MM.1S (cell line): ENCODE measurements around the gene MAP3K19.

Experiments used
- EZH2 ChIP-seq: fragments of 300-600 bp; sonication (generic); optimal IDR thresholded peaks from 2 replicates; pipeline ENCODE3; 2017; ENCODE audit warnings: low read depth, mild to moderate bottlenecking, antibody characterized with exemption, low read length, mixed read lengths
- EZH2phosphoT487 ChIP-seq: fragments of 300-600 bp; sonication (generic); IDR thresholded peaks from 2 replicates; pipeline ENCODE4 v1.6.1; 2018; ENCODE audit warnings: antibody characterized with exemption, low read length
- TF ChIP-seq, protein P1 (sequence below): fragments of 300-600 bp; sonication (generic); IDR thresholded peaks from 2 replicates; pipeline ENCODE4 v1.5.1; 2016; ENCODE audit warnings: antibody characterized with exemption, low read length, mixed read lengths

DNA sequence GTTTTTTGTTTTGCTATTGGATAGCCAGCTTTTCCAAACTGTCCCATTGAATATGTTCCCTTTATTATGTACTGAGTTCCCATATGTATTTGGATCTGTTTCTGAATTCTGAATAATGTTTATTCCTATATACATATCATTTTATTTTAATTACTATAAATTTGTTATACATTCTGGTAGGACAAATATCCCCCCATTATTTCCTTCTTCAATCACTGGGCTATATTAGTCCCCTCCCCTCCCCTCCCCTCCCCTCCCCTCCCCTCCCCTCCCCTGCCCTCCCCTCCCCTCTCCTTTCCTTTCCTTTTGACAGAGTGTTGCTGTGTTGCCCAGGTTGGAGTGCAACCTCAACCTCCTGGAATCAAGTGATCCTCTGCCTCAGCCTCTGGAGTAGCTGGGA is 31.2 kb upstream of the MAP3K19 start:
- TF ChIP-seq, protein P1, sequence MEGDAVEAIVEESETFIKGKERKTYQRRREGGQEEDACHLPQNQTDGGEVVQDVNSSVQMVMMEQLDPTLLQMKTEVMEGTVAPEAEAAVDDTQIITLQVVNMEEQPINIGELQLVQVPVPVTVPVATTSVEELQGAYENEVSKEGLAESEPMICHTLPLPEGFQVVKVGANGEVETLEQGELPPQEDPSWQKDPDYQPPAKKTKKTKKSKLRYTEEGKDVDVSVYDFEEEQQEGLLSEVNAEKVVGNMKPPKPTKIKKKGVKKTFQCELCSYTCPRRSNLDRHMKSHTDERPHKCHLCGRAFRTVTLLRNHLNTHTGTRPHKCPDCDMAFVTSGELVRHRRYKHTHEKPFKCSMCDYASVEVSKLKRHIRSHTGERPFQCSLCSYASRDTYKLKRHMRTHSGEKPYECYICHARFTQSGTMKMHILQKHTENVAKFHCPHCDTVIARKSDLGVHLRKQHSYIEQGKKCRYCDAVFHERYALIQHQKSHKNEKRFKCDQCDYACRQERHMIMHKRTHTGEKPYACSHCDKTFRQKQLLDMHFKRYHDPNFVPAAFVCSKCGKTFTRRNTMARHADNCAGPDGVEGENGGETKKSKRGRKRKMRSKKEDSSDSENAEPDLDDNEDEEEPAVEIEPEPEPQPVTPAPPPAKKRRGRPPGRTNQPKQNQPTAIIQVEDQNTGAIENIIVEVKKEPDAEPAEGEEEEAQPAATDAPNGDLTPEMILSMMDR: no peak
- TF ChIP-seq EZH2: no peak
- TF ChIP-seq EZH2phosphoT487: no peak
